Stimulated activated naive CD4-positive, alpha-beta T cell (primary cell): ENCODE results near the gene HDAC8.
"Not testable (repeated sequence)": the region's sequence is repeated elsewhere in the genome, so short reads cannot be mapped to it uniquely, and the experiment has no call there.

Source experiments
- DNase-seq, 6 experiments: peaks; one replicate each; lab custom pipeline; 2025; lab: John Stamatoyannopoulos, UW

HDAC8 gene

GRCh38 chrX:72532366-72532765 lies 40.3 kb downstream of the HDAC8 start:
- no peak for DNase-seq

- DNase-seq: no peak
These were observed 45.8 kb downstream of the HDAC8 start for GRCh38 chrX:72526534-72527508.

GRCh38 chrX:72498782-72499181 lies 73.9 kb downstream of the HDAC8 start:
- DNase-seq: no peak

GRCh38 chrX:72495046-72495445 lies 77.6 kb downstream of the HDAC8 start:
- DNase-seq: no peak

- DNase-seq: no peak
These were observed 80.1 kb downstream of the HDAC8 start for GRCh38 chrX:72492499-72492898.

GRCh38 chrX:72490221-72490620 lies 82.4 kb downstream of the HDAC8 start:
- DNase-seq: not testable (repeated sequence)

- DNase-seq: no peak
These were observed 85.0 kb downstream of the HDAC8 start for GRCh38 chrX:72487661-72488060.

GRCh38 chrX:72479324-72480274 lies 93.0 kb downstream of the HDAC8 start:
- no peak for DNase-seq

- no peak for DNase-seq
These were observed 93.8 kb downstream of the HDAC8 start for GRCh38 chrX:72478853-72479252.

- no peak for DNase-seq
These were observed 94.3 kb downstream of the HDAC8 start for GRCh38 chrX:72478351-72478750.

GRCh38 chrX:72477781-72478181 lies 94.9 kb downstream of the HDAC8 start:
- no peak for DNase-seq

- DNase-seq: no peak
These were observed 95.3 kb downstream of the HDAC8 start for GRCh38 chrX:72477376-72477775.

- DNase-seq: no peak
These were observed 96.5 kb downstream of the HDAC8 start for GRCh38 chrX:72475952-72476668.

GRCh38 chrX:72475338-72475737 lies 97.3 kb downstream of the HDAC8 start:
- no peak for DNase-seq

- no peak for DNase-seq
These were observed 102.0 kb downstream of the HDAC8 start for GRCh38 chrX:72470532-72471223.

- DNase-seq: no peak
These were observed 102.5 kb downstream of the HDAC8 start for GRCh38 chrX:72470117-72470516.

- no peak for DNase-seq
These were observed 104.0 kb downstream of the HDAC8 start for GRCh38 chrX:72468607-72469006.

GRCh38 chrX:72467135-72467534 lies 105.5 kb downstream of the HDAC8 start:
- no peak for DNase-seq

GRCh38 chrX:72466493-72466892 lies 106.2 kb downstream of the HDAC8 start:
- DNase-seq: no peak

- no peak for DNase-seq
These were observed 106.8 kb downstream of the HDAC8 start for GRCh38 chrX:72465889-72466288.

- no peak for DNase-seq
These were observed 110.9 kb downstream of the HDAC8 start for GRCh38 chrX:72461766-72462165.
